KOPT-K1 (cell line): Measurements from ENCODE around the gene IGF2BP3.

Experiments
- H3K27ac ChIP-seq: fragments of 200-600 bp; sonication (generic); 2 replicates; pipeline ENCODE4 v1.5.1; 2016; ENCODE audit warnings: antibody characterized with exemption, mild to moderate bottlenecking, low read depth, low read length; ENCODE audit not compliant: poor library complexity, severe bottlenecking
- H3K36me3 ChIP-seq: fragments of 200-600 bp; sonication (generic); 2 replicates; pipeline ENCODE4 v1.5.1; 2017; ENCODE audit warnings: antibody characterized with exemption, mild to moderate bottlenecking, low read length, moderate library complexity; ENCODE audit not compliant: insufficient read depth
- H3K9me3 ChIP-seq: fragments of 200-600 bp; sonication (generic); 2 replicates; pipeline ENCODE4 v1.5.1; 2017; ENCODE audit warnings: antibody characterized with exemption, low read length, mild to moderate bottlenecking; ENCODE audit not compliant: insufficient read depth, poor library complexity, severe bottlenecking

The IGF2BP3 gene

GRCh38 chr7:23273141-23273599 is 197.1 kb downstream of the IGF2BP3 start:
- no peaks in the 10 kb centered on the region for H3K9me3 ChIP-seq
- H3K27ac ChIP-seq = no peak overlapping the region
- H3K36me3 ChIP-seq = no peaks in the 10 kb centered on the region

- Histone ChIP-seq H3K9me3 (no peaks in the 10 kb centered on the region), H3K36me3 (no peaks in the 10 kb centered on the region), H3K27ac (no peak overlapping the region)
Measured at GRCh38 chr7:23272275-23272674, 198.0 kb downstream of the IGF2BP3 start.

GRCh38 chr7:23268746-23269145 is 201.5 kb downstream of the IGF2BP3 start:
- H3K9me3 ChIP-seq = no peaks in the 10 kb centered on the region
- no peak overlapping the region for H3K27ac ChIP-seq
- H3K36me3 ChIP-seq = no peaks in the 10 kb centered on the region

- Histone ChIP-seq H3K27ac (no peak overlapping the region), H3K36me3 (no peaks in the 10 kb centered on the region), H3K9me3 (no peaks in the 10 kb centered on the region)
Measured at GRCh38 chr7:23268167-23268566, 202.1 kb downstream of the IGF2BP3 start.

- H3K27ac ChIP-seq = no peak overlapping the region
- no peaks in the 10 kb centered on the region for H3K9me3 ChIP-seq
Measured at GRCh38 chr7:23267357-23267756, 202.9 kb downstream of the IGF2BP3 start.

GRCh38 chr7:23266918-23267317 is 203.4 kb downstream of the IGF2BP3 start:
- H3K9me3 ChIP-seq = no peaks in the 10 kb centered on the region
- no peaks in the 10 kb centered on the region for H3K36me3 ChIP-seq
- H3K27ac ChIP-seq = no peak overlapping the region

More at GRCh38 chr7:23267357-23267756, 202.9 kb downstream of the IGF2BP3 start:
- no peaks in the 10 kb centered on the region for H3K36me3 ChIP-seq

- no peaks in the 10 kb centered on the region for H3K36me3 ChIP-seq
- H3K9me3 ChIP-seq = no peaks in the 10 kb centered on the region
- no peak overlapping the region for H3K27ac ChIP-seq
Measured at GRCh38 chr7:23264916-23265458, 205.3 kb downstream of the IGF2BP3 start.

GRCh38 chr7:23261843-23262452 is 208.3 kb downstream of the IGF2BP3 start:
- Histone ChIP-seq H3K36me3 (no peaks in the 10 kb centered on the region), H3K27ac (no peak overlapping the region), H3K9me3 (no peaks in the 10 kb centered on the region)

GRCh38 chr7:23260371-23260770 is 209.9 kb downstream of the IGF2BP3 start:
- no peak overlapping the region for H3K27ac ChIP-seq
- no peaks in the 10 kb centered on the region for H3K36me3 ChIP-seq
- H3K9me3 ChIP-seq = no peaks in the 10 kb centered on the region
